ENCODE data around the gene CES5A. TPM values are rescaled to one million over a fixed set of nuclear protein-coding genes. Genes with fewer than 3 reads are reported as not detected.
"Not testable (repeated sequence)": the region's sequence is repeated elsewhere in the genome, so short reads cannot be mapped to it uniquely, and the experiment has no call there.

CES5A gene
- total RNA-seq, 4 donors from 2014 or later: not detected

- in situ Hi-C loops (cut with MboI; ENCODE audit: low sequenced_read_pairs in 4 of 4): no loop called here
- intact Hi-C loops (cut with DNase I; ENCODE audit: low total_unique reads): no loop called here
Measured at GRCh38 chr16:55817236-55817912, 57.8 kb downstream of the CES5A start.

GRCh38 chr16:55816222-55816621, 59.0 kb downstream of the CES5A start:
- DNase-seq; H3K4me3 ChIP-seq; ATAC-seq; in situ Hi-C loops (cut with MboI; ENCODE audit: low sequenced_read_pairs in 4 of 4); intact Hi-C loops (cut with DNase I; ENCODE audit: low total_unique reads); H3K4me1 ChIP-seq; H3K36me3 ChIP-seq; H3K9me3 ChIP-seq; H3K27ac ChIP-seq: not testable (repeated sequence)
- H3K27me3 ChIP-seq: peaks cover 0 to 14% (median 0%) of the 10 kb centered on the region in 3 donors

More at GRCh38 chr16:55817236-55817912, 57.8 kb downstream of the CES5A start:
- no peaks in the 10 kb centered on the region for H3K9me3 ChIP-seq
- DNase-seq (no peak), ATAC-seq (no peak)
- no peaks in the 10 kb centered on the region for H3K36me3 ChIP-seq
- no peak overlapping the region for H3K27ac ChIP-seq
- H3K4me1 ChIP-seq: no peaks in the 10 kb centered on the region
- peaks cover 0 to 17% (median 0%) of the 10 kb centered on the region in 3 donors for H3K27me3 ChIP-seq
- TF ChIP-seq POLR2A (IDR thresholded peaks at IDR 0.05): no peak
- no peak for TF ChIP-seq CTCF (IDR thresholded peaks at IDR 0.05 in 4 of 5, conservative IDR thresholded peaks at IDR 0.05 in 1 of 5)
- no peak overlapping the region for H3K4me3 ChIP-seq

GRCh38 chr16:55815320-55815719, 59.9 kb downstream of the CES5A start:
- DNase-seq (no peak), ATAC-seq (no peak)
- intact Hi-C loops (cut with DNase I; ENCODE audit: low total_unique reads) (no loop called here), in situ Hi-C loops (cut with MboI; ENCODE audit: low sequenced_read_pairs in 4 of 4) (no loop called here)
- H3K27ac ChIP-seq: no peak overlapping the region
- TF ChIP-seq CTCF (IDR thresholded peaks at IDR 0.05 in 4 of 5, conservative IDR thresholded peaks at IDR 0.05 in 1 of 5) (no peak), POLR2A (IDR thresholded peaks at IDR 0.05) (no peak)
- no peak overlapping the region for H3K4me3 ChIP-seq
- H3K9me3 ChIP-seq: no peaks in the 10 kb centered on the region
- no peaks in the 10 kb centered on the region for H3K36me3 ChIP-seq
- peaks cover 0 to 9% (median 0%) of the 10 kb centered on the region in 3 donors for H3K27me3 ChIP-seq
- no peaks in the 10 kb centered on the region for H3K4me1 ChIP-seq

GRCh38 chr16:55814174-55814573, 61.0 kb downstream of the CES5A start:
- H3K4me3 ChIP-seq; H3K27me3 ChIP-seq; ATAC-seq; H3K36me3 ChIP-seq; H3K9me3 ChIP-seq; DNase-seq; intact Hi-C loops (cut with DNase I; ENCODE audit: low total_unique reads); H3K27ac ChIP-seq; in situ Hi-C loops (cut with MboI; ENCODE audit: low sequenced_read_pairs in 4 of 4); H3K4me1 ChIP-seq: not testable (repeated sequence)

GRCh38 chr16:55813730-55814129, 61.4 kb downstream of the CES5A start:
- H3K4me3 ChIP-seq; H3K9me3 ChIP-seq; H3K27me3 ChIP-seq; H3K36me3 ChIP-seq; in situ Hi-C loops (cut with MboI; ENCODE audit: low sequenced_read_pairs in 4 of 4); H3K4me1 ChIP-seq; H3K27ac ChIP-seq; intact Hi-C loops (cut with DNase I; ENCODE audit: low total_unique reads); DNase-seq; ATAC-seq: not testable (repeated sequence)

GRCh38 chr16:55812951-55813350, 62.2 kb downstream of the CES5A start:
- TF ChIP-seq POLR2A (IDR thresholded peaks at IDR 0.05) (no peak), CTCF (IDR thresholded peaks at IDR 0.05 in 4 of 5, conservative IDR thresholded peaks at IDR 0.05 in 1 of 5) (no peak)

More at GRCh38 chr16:55812951-55813350, 62.2 kb downstream of the CES5A start:
- peaks cover 0 to 9% (median 0%) of the 10 kb centered on the region in 3 donors for H3K27me3 ChIP-seq
- no peak overlapping the region for H3K27ac ChIP-seq
- ATAC-seq: no peak
- no peaks in the 10 kb centered on the region for H3K9me3 ChIP-seq
- no peak overlapping the region for H3K4me3 ChIP-seq
- in situ Hi-C loops (cut with MboI; ENCODE audit: low sequenced_read_pairs in 4 of 4) (no loop called here), intact Hi-C loops (cut with DNase I; ENCODE audit: low total_unique reads) (no loop called here)
- no peak for DNase-seq
- H3K36me3 ChIP-seq: no peaks in the 10 kb centered on the region
- H3K4me1 ChIP-seq: no peaks in the 10 kb centered on the region
